ENCODE measurements around the gene RNASE3.
"Not testable (repeated sequence)": the region's sequence is repeated elsewhere in the genome, so short reads cannot be mapped to it uniquely, and the experiment has no call there.

The RNASE3 gene

DNA sequence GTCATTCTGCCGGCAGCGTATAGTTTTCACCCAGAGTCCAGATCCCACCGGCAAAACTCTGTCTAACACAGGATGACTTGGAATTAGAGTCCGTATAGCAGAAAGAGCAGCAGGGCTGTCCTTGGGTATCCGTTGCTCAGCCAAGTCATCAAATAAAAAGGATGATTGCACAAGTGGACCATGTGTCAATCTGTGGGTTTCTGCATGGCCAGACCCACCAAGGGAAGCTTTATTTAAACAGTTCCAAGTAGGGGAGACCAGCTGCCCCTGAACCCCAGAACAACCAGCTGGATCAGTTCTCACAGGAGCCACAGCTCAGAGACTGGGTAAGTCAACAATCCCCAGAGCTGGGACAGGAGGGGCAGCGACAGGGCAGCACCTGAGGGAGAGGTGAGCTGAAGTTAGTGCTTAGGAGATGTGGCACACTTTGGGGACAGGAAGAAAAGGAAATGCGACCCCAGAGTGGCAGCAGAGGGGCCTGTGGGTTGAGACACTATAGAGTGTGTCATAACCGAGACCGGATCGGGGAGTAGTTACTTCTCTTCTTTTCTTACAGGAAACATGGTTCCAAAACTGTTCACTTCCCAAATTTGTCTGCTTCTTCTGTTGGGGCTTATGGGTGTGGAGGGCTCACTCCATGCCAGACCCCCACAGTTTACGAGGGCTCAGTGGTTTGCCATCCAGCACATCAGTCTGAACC is at the start of gene RNASE3:
Gene RNASE3, plus strand, starts transcription at position 260 of the 700 bp plus-strand sequence. Its CDS starts 302 bp downstream, at position 562.
- not testable (repeated sequence) for H3K79me2 ChIP-seq (ENCODE audit: low read length); H3K9me3 ChIP-seq (ENCODE audit: insufficient read depth, low read length); H3K27ac ChIP-seq (ENCODE audit: low read length); H4K20me1 ChIP-seq (ENCODE audit: insufficient read depth, low read length); H3K9ac ChIP-seq (ENCODE audit: low read length); H2AFZ ChIP-seq (ENCODE audit: low read depth, low read length); H3K36me3 ChIP-seq (replicated peaks; ENCODE audit: low read depth, low read length); H3K4me3 ChIP-seq (ENCODE audit: low read length); H3K4me2 ChIP-seq (ENCODE audit: low read length)
- Histone ChIP-seq H3K4me1 (ENCODE audit: low read length) (peaks cover 12% of the 10 kb centered on the region), H3K27me3 (ENCODE audit: low read depth, low read length) (peaks cover 30% of the 10 kb centered on the region)

DNA sequence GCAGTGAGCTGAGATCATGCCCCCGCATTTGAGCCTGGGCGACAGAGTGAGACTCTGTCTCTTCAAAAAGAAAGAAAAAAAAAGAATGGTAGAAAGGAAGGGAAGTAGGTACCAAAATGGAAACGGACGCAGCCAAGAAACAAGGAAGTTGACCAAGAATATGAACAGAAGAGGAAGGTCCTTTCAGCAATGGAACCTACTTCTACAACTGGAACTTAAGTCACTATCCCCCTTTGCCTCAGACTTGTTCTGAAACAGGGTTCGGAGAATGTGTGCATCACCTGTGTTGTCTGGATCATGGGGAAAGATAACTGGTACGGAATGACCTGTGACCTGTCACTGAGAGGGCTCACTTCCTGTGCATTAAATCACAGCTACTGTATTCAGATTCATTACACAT is 44.6 kb upstream of the RNASE3 start:
- Histone ChIP-seq H3K9me3 (ENCODE audit: insufficient read depth, low read length) (no peaks in the 10 kb centered on the region), H3K9ac (ENCODE audit: low read length) (no peak overlapping the region), H3K27ac (ENCODE audit: low read length) (no peak overlapping the region), H3K27me3 (ENCODE audit: low read depth, low read length) (peaks cover 7% of the 10 kb centered on the region), H3K4me3 (ENCODE audit: low read length) (no peak overlapping the region), H3K4me2 (ENCODE audit: low read length) (no peak overlapping the region), H3K4me1 (ENCODE audit: low read length) (no peaks in the 10 kb centered on the region), H4K20me1 (ENCODE audit: insufficient read depth, low read length) (no peaks in the 10 kb centered on the region), H3K36me3 (replicated peaks; ENCODE audit: low read depth, low read length) (no peaks in the 10 kb centered on the region), H3K79me2 (ENCODE audit: low read length) (no peaks in the 10 kb centered on the region), H2AFZ (ENCODE audit: low read depth, low read length) (no peak overlapping the region)
- TF ChIP-seq, protein P1, sequence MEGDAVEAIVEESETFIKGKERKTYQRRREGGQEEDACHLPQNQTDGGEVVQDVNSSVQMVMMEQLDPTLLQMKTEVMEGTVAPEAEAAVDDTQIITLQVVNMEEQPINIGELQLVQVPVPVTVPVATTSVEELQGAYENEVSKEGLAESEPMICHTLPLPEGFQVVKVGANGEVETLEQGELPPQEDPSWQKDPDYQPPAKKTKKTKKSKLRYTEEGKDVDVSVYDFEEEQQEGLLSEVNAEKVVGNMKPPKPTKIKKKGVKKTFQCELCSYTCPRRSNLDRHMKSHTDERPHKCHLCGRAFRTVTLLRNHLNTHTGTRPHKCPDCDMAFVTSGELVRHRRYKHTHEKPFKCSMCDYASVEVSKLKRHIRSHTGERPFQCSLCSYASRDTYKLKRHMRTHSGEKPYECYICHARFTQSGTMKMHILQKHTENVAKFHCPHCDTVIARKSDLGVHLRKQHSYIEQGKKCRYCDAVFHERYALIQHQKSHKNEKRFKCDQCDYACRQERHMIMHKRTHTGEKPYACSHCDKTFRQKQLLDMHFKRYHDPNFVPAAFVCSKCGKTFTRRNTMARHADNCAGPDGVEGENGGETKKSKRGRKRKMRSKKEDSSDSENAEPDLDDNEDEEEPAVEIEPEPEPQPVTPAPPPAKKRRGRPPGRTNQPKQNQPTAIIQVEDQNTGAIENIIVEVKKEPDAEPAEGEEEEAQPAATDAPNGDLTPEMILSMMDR (IDR thresholded peaks at IDR 0.05; ENCODE audit: low read depth, low read length) = no peak
- TF ChIP-seq EZH2phosphoT487 (IDR thresholded peaks at IDR 0.05; ENCODE audit: low read depth) = no peak

DNA sequence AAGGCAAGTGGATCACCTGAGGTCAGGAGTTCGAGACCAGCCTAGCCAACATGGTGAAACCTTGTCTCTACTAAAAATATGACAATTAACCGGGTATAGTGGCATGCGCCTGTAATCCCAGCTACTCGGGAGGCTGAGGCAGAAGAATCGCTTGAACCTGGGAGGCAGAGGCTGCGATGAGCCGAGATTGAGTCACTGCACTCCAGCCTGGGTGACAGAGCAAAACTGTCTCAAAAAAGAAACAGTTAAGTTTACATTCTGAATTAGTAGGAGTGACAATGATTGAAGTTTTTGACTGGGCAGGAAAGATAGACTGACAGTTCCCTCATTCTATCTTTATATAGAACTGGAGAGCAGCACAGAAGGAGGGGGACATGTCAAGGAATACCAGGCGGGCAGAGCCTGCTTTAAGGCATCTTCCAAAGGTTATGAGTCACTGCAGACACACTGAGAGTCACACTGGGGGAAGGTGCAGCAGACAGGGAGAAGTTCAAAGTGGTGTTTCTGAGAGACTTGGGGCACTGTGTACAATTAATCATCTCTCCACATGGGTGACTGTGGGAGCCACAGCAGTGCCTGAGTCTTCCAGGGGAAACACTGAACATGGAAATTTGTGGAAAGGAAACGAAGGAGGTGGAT is 42.8 kb upstream of the RNASE3 start:
- Histone ChIP-seq H2AFZ (ENCODE audit: low read depth, low read length) (no peak overlapping the region), H3K9me3 (ENCODE audit: insufficient read depth, low read length) (no peaks in the 10 kb centered on the region), H3K9ac (ENCODE audit: low read length) (no peak overlapping the region), H3K4me2 (ENCODE audit: low read length) (no peak overlapping the region), H3K79me2 (ENCODE audit: low read length) (no peaks in the 10 kb centered on the region), H3K36me3 (replicated peaks; ENCODE audit: low read depth, low read length) (no peaks in the 10 kb centered on the region), H3K4me3 (ENCODE audit: low read length) (no peak overlapping the region), H3K27me3 (ENCODE audit: low read depth, low read length) (peaks cover 21% of the 10 kb centered on the region), H3K4me1 (ENCODE audit: low read length) (no peaks in the 10 kb centered on the region), H4K20me1 (ENCODE audit: insufficient read depth, low read length) (no peaks in the 10 kb centered on the region), H3K27ac (ENCODE audit: low read length) (no peak overlapping the region)
- TF ChIP-seq EZH2phosphoT487 (IDR thresholded peaks at IDR 0.05; ENCODE audit: low read depth) = no peak

DNA sequence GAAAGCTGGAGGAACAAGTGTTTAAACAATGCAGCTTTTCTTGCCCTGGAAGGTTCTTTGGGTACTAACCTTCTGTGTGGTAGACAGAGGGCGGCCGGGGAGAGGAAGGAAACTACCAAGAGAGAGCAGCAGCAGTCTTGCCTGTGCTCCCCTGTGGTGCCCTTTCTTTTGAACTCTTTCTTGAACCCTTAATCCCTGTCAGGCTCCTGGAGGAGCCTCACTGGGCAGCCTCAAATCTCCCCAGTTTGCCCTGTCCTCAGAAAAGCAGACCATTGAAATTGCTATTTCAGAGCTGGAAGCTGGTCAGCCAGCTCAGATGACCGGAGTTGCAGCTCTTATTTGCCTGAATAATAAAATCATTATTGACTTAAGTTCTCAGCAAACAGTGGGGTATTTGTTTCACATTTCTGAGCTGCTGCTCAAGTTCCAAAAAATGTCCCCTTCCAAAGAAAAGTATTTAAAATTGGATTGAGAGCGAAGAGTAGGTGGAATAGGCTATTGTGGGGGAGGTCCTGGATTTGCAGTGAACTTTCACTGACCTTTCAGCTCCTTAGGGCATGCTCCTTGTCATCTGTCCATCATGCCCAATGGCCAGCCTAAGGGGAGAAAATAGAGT is 42.1 kb upstream of the RNASE3 start:
- no peak overlapping the region for H3K27ac ChIP-seq (ENCODE audit: low read length)
- no peak overlapping the region for H3K4me2 ChIP-seq (ENCODE audit: low read length)
- TF ChIP-seq, protein P1 (IDR thresholded peaks at IDR 0.05; ENCODE audit: low read depth, low read length) = no peak
- no peak for TF ChIP-seq EZH2phosphoT487 (IDR thresholded peaks at IDR 0.05; ENCODE audit: low read depth)

DNA sequence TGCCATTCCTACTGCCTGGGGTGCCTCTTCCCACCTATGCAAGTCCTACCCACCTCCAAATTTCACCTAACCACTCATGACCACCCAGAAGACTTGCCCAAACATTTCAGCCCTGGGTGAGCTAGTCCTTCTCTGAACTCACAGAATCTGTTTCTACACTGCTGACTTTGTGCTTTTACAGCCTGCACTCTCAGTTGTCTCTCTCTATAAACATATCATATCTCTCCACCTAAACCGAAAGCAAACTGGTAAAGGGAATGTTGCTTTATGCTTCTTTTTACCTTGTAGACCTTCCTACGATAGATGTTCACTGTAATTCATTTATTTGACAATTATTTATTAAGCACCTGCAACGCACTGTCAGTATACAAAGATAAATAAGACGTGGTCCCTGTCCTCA is 38.1 kb upstream of the RNASE3 start:
- TF ChIP-seq, protein P1 (IDR thresholded peaks at IDR 0.05; ENCODE audit: low read depth, low read length) = no peak
- TF ChIP-seq EZH2phosphoT487 (IDR thresholded peaks at IDR 0.05; ENCODE audit: low read depth) = no peak
- Histone ChIP-seq H3K4me3 (ENCODE audit: low read length) (no peak overlapping the region), H3K27ac (ENCODE audit: low read length) (no peak overlapping the region), H3K4me2 (ENCODE audit: low read length) (no peak overlapping the region), H3K9ac (ENCODE audit: low read length) (no peak overlapping the region), H2AFZ (ENCODE audit: low read depth, low read length) (no peak overlapping the region), H4K20me1 (ENCODE audit: insufficient read depth, low read length) (no peaks in the 10 kb centered on the region), H3K9me3 (ENCODE audit: insufficient read depth, low read length) (no peaks in the 10 kb centered on the region), H3K4me1 (ENCODE audit: low read length) (peaks cover 5% of the 10 kb centered on the region), H3K79me2 (ENCODE audit: low read length) (no peaks in the 10 kb centered on the region), H3K36me3 (replicated peaks; ENCODE audit: low read depth, low read length) (no peaks in the 10 kb centered on the region), H3K27me3 (ENCODE audit: low read depth, low read length) (peaks cover 38% of the 10 kb centered on the region)

More for the DNA sequence above, 42.1 kb upstream of the RNASE3 start:
- no peak overlapping the region for H3K9ac ChIP-seq (ENCODE audit: low read length)
- H2AFZ ChIP-seq (ENCODE audit: low read depth, low read length) = no peak overlapping the region
- no peaks in the 10 kb centered on the region for H4K20me1 ChIP-seq (ENCODE audit: insufficient read depth, low read length)
- no peak overlapping the region for H3K4me3 ChIP-seq (ENCODE audit: low read length)
- H3K27me3 ChIP-seq (ENCODE audit: low read depth, low read length) = peaks cover 27% of the 10 kb centered on the region
- no peaks in the 10 kb centered on the region for H3K36me3 ChIP-seq (replicated peaks; ENCODE audit: low read depth, low read length)
- H3K9me3 ChIP-seq (ENCODE audit: insufficient read depth, low read length) = no peaks in the 10 kb centered on the region
- no peaks in the 10 kb centered on the region for H3K79me2 ChIP-seq (ENCODE audit: low read length)
- no peaks in the 10 kb centered on the region for H3K4me1 ChIP-seq (ENCODE audit: low read length)

Measured in OCI-LY3 (cell line).